ENCODE measurements around the gene PAPSS1. TPM values are rescaled to one million over a fixed set of nuclear protein-coding genes. Genes with fewer than 3 reads are reported as not detected.

Gene PAPSS1
- total and polyA plus RNA-seq, 2 donors (not counting 3 experiments of a cell fraction or from before 2014, with no cell fraction given): 69.6 to 77.2 TPM

DNA sequence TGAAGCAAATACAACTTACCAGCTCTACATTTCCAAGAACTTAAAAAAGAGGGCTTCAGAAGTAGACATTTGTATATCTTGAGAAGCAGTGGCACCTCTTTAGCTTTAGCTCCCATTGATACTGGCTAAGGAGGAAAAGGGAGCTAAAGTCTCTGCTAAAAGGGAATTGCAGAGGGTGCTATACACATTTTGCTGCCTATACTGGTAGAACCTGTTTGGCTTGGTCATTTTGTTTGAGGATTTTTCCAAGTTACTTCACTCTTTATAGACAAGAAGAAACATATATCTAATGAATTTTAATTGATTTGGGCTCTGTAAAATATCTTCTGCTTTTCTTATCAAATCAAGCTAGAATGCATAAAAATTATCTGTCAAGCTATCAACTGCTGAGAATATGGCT, 11.8 kb downstream of the PAPSS1 start:
- dilution Hi-C loops (cut with MboI; ENCODE audit: extremely low pct_ligation_motif_present, low sequenced_read_pairs) (no loop called here), intact Hi-C loops (cut with micrococcal nuclease) (no loop called here)
- FAIRE-seq (no peak), DNase-seq (ENCODE audit: low read depth, low spot score) (no peak)
- Histone ChIP-seq H3K36me3 (ENCODE audit: control insufficient read depth in 2 of 2, extremely low read depth in 1 of 2, insufficient read depth in 2 of 2, low read length in 2 of 2) (no peaks in the 10 kb centered on the region), H3K9ac (replicated peaks; ENCODE audit: extremely low read depth, insufficient read depth, low read length) (no peak overlapping the region), H3K4me1 (ENCODE audit: control insufficient read depth, extremely low read depth, insufficient read depth, low read length) (peaks cover 20% of the 10 kb centered on the region), H3K9me1 (replicated peaks; ENCODE audit: control insufficient read depth, extremely low read depth, insufficient read depth, low read length) (no peaks in the 10 kb centered on the region), H4K20me1 (replicated peaks; ENCODE audit: control insufficient read depth, extremely low read depth, insufficient read depth, low read length) (no peaks in the 10 kb centered on the region), H3K4me3 (replicated peaks in 1 of 3; ENCODE audit: insufficient read depth in 1 of 3, low read depth in 1 of 3, low read length in 3 of 3) (no peak overlapping the region), H3K4me2 (ENCODE audit: insufficient read depth, low read length) (no peak overlapping the region), H3K79me2 (ENCODE audit: control insufficient read depth, insufficient read depth, low read length) (peaks cover 35% of the 10 kb centered on the region), H3K27me3 (ENCODE audit: control insufficient read depth in 2 of 2, insufficient read depth in 2 of 2, low read length in 2 of 2) (no peaks in the 10 kb centered on the region), H2AFZ (ENCODE audit: low read depth, low read length) (no peak overlapping the region), H3K9me3 (replicated peaks; ENCODE audit: control insufficient read depth, insufficient read depth, low read length) (no peaks in the 10 kb centered on the region), H3K27ac (ENCODE audit: insufficient read depth, low read depth, low read length) (no peak overlapping the region)
- BruUV-seq (replicated peaks): no TSS peak
- POLR2A ChIA-PET: no interaction called here
- CTCF ChIA-PET: interaction anchor here (0.7 to 1.9 kb wide), 3 partner anchors 9 to 27 kb away, joined by 3 to 5 read pairs (median 3); no protein-coding TSS in a partner anchor
- TF ChIP-seq MYC (IDR thresholded peaks at IDR 0.05; ENCODE audit: low read depth, low read length) (no peak), EZH2 (IDR thresholded peaks at IDR 0.05; ENCODE audit: borderline replicate concordance, low read depth, low read length, severe bottlenecking) (no peak), FOS (IDR thresholded peaks at IDR 0.05; ENCODE audit: borderline replicate concordance, insufficient read depth, low read length) (no peak), JUN (IDR thresholded peaks at IDR 0.05; ENCODE audit: borderline replicate concordance, insufficient read depth, insufficient read length, low read depth) (no peak), POLR2AphosphoS5 (IDR thresholded peaks at IDR 0.05; ENCODE audit: insufficient read depth, low read depth, low read length) (no peak), POLR2A (IDR thresholded peaks at IDR 0.05; ENCODE audit: low read depth, low read length) (no peak), GATA2 (IDR thresholded peaks at IDR 0.05; ENCODE audit: insufficient read depth, insufficient read length, low read depth, low read length) (no peak)
- TF ChIP-seq, protein P1, sequence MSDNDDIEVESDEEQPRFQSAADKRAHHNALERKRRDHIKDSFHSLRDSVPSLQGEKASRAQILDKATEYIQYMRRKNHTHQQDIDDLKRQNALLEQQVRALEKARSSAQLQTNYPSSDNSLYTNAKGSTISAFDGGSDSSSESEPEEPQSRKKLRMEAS (IDR thresholded peaks at IDR 0.05; ENCODE audit: insufficient read depth, insufficient read length): no peak
- TF ChIP-seq, protein P2, sequence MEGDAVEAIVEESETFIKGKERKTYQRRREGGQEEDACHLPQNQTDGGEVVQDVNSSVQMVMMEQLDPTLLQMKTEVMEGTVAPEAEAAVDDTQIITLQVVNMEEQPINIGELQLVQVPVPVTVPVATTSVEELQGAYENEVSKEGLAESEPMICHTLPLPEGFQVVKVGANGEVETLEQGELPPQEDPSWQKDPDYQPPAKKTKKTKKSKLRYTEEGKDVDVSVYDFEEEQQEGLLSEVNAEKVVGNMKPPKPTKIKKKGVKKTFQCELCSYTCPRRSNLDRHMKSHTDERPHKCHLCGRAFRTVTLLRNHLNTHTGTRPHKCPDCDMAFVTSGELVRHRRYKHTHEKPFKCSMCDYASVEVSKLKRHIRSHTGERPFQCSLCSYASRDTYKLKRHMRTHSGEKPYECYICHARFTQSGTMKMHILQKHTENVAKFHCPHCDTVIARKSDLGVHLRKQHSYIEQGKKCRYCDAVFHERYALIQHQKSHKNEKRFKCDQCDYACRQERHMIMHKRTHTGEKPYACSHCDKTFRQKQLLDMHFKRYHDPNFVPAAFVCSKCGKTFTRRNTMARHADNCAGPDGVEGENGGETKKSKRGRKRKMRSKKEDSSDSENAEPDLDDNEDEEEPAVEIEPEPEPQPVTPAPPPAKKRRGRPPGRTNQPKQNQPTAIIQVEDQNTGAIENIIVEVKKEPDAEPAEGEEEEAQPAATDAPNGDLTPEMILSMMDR (IDR thresholded peaks at IDR 0.05; ENCODE audit: extremely low read depth in 1 of 2, insufficient read depth in 1 of 2, low read depth in 1 of 2, low read length in 2 of 2): no peak
